ENCODE data around the gene VPS13D.

DNA sequence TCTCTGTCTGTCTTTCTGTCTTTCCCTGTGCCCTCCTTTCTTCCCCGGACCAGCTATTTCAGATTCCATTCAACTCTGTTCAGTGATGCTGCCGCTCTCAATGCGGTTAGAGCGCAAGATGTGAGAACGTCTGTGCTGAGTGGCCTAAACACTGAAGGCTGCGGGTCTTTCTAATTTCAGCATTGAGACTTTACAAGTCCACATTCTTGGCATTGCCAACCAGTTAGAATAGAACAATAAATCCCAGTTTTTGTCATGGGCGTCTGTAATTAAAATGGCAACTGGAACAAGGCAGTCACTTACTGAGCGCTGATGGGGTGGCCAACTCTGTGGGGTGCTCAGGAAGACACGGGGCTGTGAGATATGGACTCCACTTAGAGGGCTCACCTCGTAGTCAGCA lies 275.4 kb downstream of the VPS13D start:
- TF ChIP-seq, protein P1, sequence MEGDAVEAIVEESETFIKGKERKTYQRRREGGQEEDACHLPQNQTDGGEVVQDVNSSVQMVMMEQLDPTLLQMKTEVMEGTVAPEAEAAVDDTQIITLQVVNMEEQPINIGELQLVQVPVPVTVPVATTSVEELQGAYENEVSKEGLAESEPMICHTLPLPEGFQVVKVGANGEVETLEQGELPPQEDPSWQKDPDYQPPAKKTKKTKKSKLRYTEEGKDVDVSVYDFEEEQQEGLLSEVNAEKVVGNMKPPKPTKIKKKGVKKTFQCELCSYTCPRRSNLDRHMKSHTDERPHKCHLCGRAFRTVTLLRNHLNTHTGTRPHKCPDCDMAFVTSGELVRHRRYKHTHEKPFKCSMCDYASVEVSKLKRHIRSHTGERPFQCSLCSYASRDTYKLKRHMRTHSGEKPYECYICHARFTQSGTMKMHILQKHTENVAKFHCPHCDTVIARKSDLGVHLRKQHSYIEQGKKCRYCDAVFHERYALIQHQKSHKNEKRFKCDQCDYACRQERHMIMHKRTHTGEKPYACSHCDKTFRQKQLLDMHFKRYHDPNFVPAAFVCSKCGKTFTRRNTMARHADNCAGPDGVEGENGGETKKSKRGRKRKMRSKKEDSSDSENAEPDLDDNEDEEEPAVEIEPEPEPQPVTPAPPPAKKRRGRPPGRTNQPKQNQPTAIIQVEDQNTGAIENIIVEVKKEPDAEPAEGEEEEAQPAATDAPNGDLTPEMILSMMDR (IDR thresholded peaks at IDR 0.05), result no peak
- no peak for TF ChIP-seq POLR2A (IDR thresholded peaks at IDR 0.05)
